Fibroblast of skin of right quadriceps (primary cell): Measurements from ENCODE around the gene ATP5PB.

Experiments
- DNase-seq: peaks from one replicate; pipeline ENCODE4 v3.0.0-alpha.2; 2013

ATP5PB gene

GRCh38 chr1:111509997-111510375, 60.7 kb downstream of the ATP5PB start:
- DNase-seq, result no peak

- DNase-seq, result no peak
These were observed 62.1 kb downstream of the ATP5PB start for GRCh38 chr1:111511370-111511769.
